Right lobe of liver (tissue), 6 donors: ENCODE measurements around the gene HOXB3. TPM values are rescaled to one million over a fixed set of nuclear protein-coding genes. Genes with fewer than 3 reads are reported as not detected.

Source experiments
- ATAC-seq, 4 donors: fragments of 200-7000 bp; cut with Tn5 transposase; one replicate each; pipeline ENCODE4 v1.9.1; 2020; ENCODE audit warnings: mild to moderate bottlenecking in 4 of 4, moderate library complexity in 4 of 4
- DNase-seq, 3 donors: peaks; one replicate each; pipeline ENCODE4 v3.0.0-alpha.2; 2020
- H3K27ac ChIP-seq, 3 donors: fragments of 200-600 bp; one replicate each; pipeline ENCODE4 v1.8.0; 2022
- H3K27me3 ChIP-seq, 2 donors: fragments of 200-600 bp; one replicate each; pipeline ENCODE4 v1.8.0; 2022
- H3K36me3 ChIP-seq, 4 donors: fragments of 200-600 bp; sonication (generic) in 1 of 4; one replicate each; pipeline versions ENCODE4 v1.5.1 to v1.8.0; 2017 to 2022; ENCODE audit warnings: control low read depth in 1 of 4
- H3K4me1 ChIP-seq, 4 donors: fragments of 200-600 bp; sonication (generic) in 1 of 4; one replicate each; pipeline versions ENCODE4 v1.5.1 to v1.8.0; 2017 to 2022; ENCODE audit warnings: control low read depth in 1 of 4
- H3K4me3 ChIP-seq, 3 donors: fragments of 200-600 bp; one replicate each; pipeline ENCODE4 v1.8.0; 2022
- H3K9me3 ChIP-seq, 4 donors: fragments of 200-600 bp; sonication (generic) in 1 of 4; one replicate each; pipeline versions ENCODE4 v1.5.1 to v1.8.0; 2017 to 2022; ENCODE audit warnings: control low read depth in 1 of 4
- POLR2A ChIP-seq: fragments of 450-650 bp; IDR thresholded peaks from one replicate; pipeline ENCODE4 v1.6.1; 2017; ENCODE audit warnings: antibody characterized with exemption, mild to moderate bottlenecking
- WGBS: methylation state at CpG from one replicate; pipeline ENCODE4 v1.1.6; 2018; ENCODE audit warnings: low coverage, low lambda C conversion rate; ENCODE audit not compliant: insufficient coverage; ENCODE audit errors: missing lambda C conversion rate; 5-methylcytosine and 5-hydroxymethylcytosine counted together
- intact Hi-C, 2 donors: fragments of 100-400 bp; cut with DNase I; formaldehyde crosslinking; loops; one replicate each; pipeline versions ENCODE4 v1.11.2 to v1.14.1; 2022
- total RNA-seq, 6 experiments: library from RNA; depleted of rRNA in 2 of 6; stranded (reverse); fragments of >200 nt in 2 of 6; fragmentation: NEBNext Ultra II Directional in 3 of 6; extraction: Animal tissue kit (Norgen Biotek cat#: 25700) in 3 of 6; gene quantifications; one replicate each; pipeline versions ENCODE4 v1.1.0 to v1.2.4, GENCODE V29; 2016 to 2023
- TF ChIP-seq, protein P1 (sequence below), 4 donors: fragments of 200-600 bp in 3 of 4; fragments of 450-650 bp in 1 of 4; IDR thresholded peaks; one replicate each; pipeline versions ENCODE4 v1.5.1 to v1.8.0; 2016 to 2022; ENCODE audit warnings: antibody characterized with exemption in 4 of 4, mild to moderate bottlenecking in 2 of 4
- donor health status: DM: no; HTN: yes; CAD: no.
- donor health status: DM: no; HTN: no; CAD: no.
- donor health status: DM: no; HTN: no; CAD: no.
- donor health status: DM: no; HTN: yes; CAD: no.
- donor health status: DM: no; HTN: yes; CAD: no.

HOXB3 gene
- total RNA-seq, 6 experiments from 2014 or later = 0.99 to 3.2 (median 2.6) TPM

DNA sequence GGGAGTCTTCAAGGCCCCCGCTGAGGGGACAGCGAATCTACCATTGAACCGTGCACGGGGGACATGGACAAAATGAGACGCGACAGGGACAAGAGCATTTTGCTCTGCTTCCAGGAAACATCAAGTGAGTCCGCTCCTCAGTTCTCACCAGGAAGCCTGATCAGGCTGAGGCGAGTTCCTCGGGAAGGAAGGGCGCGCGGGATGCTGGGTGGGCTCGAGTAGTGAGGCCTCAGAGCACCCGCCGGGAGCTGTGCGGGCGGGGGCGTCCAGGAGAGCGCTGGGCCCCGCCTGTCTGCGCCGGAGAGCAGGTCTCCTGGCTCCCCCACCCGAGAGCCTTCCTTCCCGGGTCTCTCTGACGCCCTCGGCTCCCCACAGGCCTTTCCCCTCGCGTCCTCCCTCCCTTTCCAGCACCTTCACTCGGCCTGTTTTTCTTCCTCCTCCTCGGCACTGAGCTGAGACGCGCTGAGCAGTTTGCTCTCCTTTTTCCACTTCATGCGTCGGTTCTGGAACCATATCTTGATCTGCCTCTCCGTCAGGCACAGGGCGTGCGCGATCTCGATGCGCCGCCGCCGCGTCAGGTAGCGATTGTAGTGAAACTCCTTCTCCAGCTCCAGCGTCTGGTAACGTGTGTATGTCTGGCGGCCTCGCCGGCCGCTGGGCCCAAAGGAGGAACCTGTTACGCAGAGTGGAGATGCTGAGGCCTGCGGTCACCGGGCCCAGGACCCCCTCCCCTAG is 6.1 kb upstream of the HOXB3 start:
- Histone ChIP-seq H3K9me3 (no peaks in the 10 kb centered on the region), H3K4me1 (peaks cover 0 to 9% (median 0%) of the 10 kb centered on the region in 4 donors), H3K27me3 (peaks cover 0 to 40% of the 10 kb centered on the region in 2 donors), H3K27ac (no peak overlapping the region), H3K36me3 (no peaks in the 10 kb centered on the region), H3K4me3 (no peak overlapping the region)
- WGBS = 24% methylated on average over 40 of the region's 54 CpGs
- ATAC-seq = peak in 2 of 4 donors; percentile 27
- no peak for DNase-seq
- intact Hi-C loops = no loop called here
- TF ChIP-seq, protein P1, sequence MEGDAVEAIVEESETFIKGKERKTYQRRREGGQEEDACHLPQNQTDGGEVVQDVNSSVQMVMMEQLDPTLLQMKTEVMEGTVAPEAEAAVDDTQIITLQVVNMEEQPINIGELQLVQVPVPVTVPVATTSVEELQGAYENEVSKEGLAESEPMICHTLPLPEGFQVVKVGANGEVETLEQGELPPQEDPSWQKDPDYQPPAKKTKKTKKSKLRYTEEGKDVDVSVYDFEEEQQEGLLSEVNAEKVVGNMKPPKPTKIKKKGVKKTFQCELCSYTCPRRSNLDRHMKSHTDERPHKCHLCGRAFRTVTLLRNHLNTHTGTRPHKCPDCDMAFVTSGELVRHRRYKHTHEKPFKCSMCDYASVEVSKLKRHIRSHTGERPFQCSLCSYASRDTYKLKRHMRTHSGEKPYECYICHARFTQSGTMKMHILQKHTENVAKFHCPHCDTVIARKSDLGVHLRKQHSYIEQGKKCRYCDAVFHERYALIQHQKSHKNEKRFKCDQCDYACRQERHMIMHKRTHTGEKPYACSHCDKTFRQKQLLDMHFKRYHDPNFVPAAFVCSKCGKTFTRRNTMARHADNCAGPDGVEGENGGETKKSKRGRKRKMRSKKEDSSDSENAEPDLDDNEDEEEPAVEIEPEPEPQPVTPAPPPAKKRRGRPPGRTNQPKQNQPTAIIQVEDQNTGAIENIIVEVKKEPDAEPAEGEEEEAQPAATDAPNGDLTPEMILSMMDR (IDR thresholded peaks at IDR 0.05) = no peak

DNA sequence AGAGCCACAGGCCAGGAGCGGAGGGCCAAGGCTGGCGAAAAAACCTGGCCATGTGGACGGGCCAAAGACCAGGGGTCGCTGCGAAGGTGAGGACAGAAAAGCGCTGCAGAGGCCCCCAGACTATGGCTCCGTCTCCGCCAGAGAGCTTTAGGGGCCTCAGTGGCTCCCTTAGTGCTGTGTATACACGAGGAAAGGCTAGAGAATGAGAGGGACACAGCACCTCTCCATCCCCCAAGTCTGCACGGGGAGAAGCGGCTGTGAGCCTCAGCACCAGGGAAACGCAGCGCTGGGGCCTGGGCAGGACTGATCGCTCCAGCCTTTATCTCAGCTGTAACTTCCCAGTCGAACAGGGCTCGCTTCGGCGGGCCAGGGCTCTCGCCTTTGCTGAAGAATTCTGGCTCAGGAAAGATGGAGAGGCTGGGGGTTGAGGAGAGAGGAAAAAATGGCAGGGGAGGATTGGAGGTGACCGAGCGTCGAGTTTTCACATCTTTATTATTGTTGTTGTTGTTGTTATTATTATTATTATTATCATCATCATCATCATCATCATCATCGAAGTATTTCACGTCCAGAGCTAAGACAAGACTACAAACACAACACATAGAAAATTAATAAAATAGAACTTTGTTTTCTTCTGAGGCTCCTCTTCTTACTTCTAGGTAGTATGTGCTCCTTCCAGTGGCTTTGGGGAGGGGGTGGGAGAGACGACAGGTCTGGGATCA is 5.4 kb upstream of the HOXB3 start:
- H3K36me3 ChIP-seq = no peaks in the 10 kb centered on the region
- H3K9me3 ChIP-seq = no peaks in the 10 kb centered on the region
- 42% methylated on average over 13 of the region's 25 CpGs for WGBS
- no peak overlapping the region for H3K27ac ChIP-seq
- intact Hi-C loops = no loop called here
- H3K27me3 ChIP-seq = peaks cover 0 to 45% of the 10 kb centered on the region in 2 donors
- no peak overlapping the region for H3K4me3 ChIP-seq
- peaks cover 0 to 9% (median 0%) of the 10 kb centered on the region in 4 donors for H3K4me1 ChIP-seq
- ATAC-seq (no peak), DNase-seq (no peak)
- TF ChIP-seq, protein P1 (IDR thresholded peaks at IDR 0.05) = no peak
- no peak for TF ChIP-seq POLR2A

DNA sequence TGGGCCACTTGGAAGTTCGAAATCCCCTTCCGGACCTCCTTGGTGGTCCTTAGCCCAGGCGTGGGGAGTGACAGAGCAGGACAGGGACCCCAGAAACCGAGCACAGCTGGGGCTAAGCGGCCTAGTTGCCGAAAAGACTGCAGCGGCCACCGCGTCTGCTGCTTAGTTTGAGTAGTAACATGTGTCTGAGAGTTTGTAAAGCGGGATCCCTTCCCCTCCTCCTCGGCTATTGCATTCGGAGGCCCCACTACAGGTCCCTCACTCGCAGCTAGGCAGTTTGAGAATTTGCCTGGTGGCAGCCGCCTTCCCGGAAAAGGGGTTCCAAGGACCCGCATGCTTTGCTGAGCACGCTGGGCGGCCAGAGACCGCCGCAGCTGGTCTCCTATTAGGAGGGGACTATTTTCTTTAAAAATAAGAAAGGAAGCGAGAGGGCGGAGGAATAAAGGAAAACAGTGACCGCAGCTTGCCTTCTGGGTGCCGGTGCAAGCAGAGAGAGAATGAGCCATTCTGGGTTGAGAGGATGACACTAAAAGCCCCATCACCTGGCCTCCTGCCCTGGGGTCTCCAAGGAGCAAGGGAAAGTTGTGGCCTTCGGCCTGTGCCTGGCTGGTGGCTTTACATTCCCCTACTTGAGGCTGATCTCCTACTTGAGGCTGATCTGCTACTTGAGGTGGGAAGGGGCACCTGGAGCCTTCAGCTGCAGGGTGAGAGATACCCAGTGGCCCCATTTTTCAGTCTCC is 4.7 kb upstream of the HOXB3 start:
- Histone ChIP-seq H3K4me1 (peaks cover 0 to 9% (median 0%) of the 10 kb centered on the region in 4 donors), H3K36me3 (no peaks in the 10 kb centered on the region), H3K27ac (no peak overlapping the region), H3K4me3 (no peak overlapping the region), H3K27me3 (peaks cover 0 to 51% of the 10 kb centered on the region in 2 donors), H3K9me3 (no peaks in the 10 kb centered on the region)
- 45% methylated on average over 12 of the region's 25 CpGs for whole genome bisulfite sequencing
- DNase-seq (no peak), ATAC-seq (no peak)
- no peak for TF ChIP-seq POLR2A
- TF ChIP-seq, protein P1 (IDR thresholded peaks at IDR 0.05) = no peak
- intact Hi-C loops = no loop called here

DNA sequence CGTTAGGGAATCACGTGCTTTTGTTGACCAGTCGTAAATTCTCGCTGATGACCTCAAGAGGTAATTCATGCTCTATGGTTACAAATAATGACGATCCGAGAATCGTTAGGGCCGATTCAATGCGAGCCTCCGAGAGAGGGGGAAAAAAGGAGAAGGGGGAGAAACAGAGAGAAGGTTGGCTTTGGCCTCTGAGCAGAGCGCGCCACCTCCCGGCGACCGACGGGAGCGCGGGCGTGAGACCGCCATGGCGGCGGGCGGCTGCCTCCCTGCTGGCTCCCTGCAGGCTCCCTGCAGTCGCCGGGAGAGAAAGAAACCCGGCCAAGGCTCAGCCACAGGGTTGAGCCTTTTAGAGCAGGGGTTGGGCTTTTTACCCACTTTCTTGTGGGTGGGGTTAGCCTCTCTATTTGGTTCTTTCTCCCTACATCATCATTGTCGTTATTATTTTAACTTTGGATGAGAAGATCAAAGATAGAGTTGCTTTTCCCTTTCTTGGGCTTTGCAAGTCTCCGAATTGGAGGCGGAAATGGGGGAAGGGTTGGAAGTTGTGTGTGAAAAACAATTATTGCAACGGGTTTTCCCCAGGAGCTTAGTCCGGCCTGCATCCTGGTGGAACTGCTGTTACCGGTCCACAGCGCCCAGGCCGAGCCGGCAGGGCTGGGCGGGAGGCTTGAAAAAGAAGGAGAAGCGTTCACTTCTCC is 3.9 kb upstream of the HOXB3 start:
- no peak for TF ChIP-seq POLR2A
- TF ChIP-seq, protein P1 (IDR thresholded peaks at IDR 0.05) = peak; percentile 60 to 88 (median 79)
- H3K27me3 ChIP-seq = peaks cover 0 to 46% of the 10 kb centered on the region in 2 donors
- H3K36me3 ChIP-seq = no peaks in the 10 kb centered on the region
- DNase-seq = peak in 2 of 3 donors; percentile 68 to 72
- peaks cover 0 to 9% (median 0%) of the 10 kb centered on the region in 4 donors for H3K4me1 ChIP-seq
- 7% methylated on average over 27 of the region's 37 CpGs for WGBS
- H3K27ac ChIP-seq = no peak overlapping the region
- no peak overlapping the region for H3K4me3 ChIP-seq
- H3K9me3 ChIP-seq = no peaks in the 10 kb centered on the region
- ATAC-seq = peak; percentile 74 to 77 (median 76)
- intact Hi-C loops = no loop called here
